Measurements from ENCODE around the gene FHL3.

DNA sequence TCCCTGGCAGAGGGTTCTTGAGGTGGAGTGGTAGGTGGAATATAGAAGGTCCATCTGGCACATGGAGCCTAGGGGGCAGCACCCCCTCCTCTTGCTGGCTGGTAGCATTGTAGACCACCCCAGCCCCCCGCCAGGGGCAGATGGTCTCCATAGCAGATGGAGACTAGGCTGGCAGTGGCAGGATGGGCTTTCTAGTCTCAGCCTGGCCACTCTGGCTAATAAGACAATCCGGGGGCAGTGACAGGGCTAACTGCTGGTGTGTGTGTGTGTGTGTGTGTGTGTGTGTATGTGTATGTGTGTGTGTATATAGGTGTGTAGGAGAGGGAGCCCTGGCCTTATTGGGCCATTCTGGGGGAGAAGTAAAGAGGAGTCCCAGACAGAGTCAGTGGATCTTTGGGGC lies 23.4 kb upstream of the FHL3 start:
- TF ChIP-seq, protein P1, sequence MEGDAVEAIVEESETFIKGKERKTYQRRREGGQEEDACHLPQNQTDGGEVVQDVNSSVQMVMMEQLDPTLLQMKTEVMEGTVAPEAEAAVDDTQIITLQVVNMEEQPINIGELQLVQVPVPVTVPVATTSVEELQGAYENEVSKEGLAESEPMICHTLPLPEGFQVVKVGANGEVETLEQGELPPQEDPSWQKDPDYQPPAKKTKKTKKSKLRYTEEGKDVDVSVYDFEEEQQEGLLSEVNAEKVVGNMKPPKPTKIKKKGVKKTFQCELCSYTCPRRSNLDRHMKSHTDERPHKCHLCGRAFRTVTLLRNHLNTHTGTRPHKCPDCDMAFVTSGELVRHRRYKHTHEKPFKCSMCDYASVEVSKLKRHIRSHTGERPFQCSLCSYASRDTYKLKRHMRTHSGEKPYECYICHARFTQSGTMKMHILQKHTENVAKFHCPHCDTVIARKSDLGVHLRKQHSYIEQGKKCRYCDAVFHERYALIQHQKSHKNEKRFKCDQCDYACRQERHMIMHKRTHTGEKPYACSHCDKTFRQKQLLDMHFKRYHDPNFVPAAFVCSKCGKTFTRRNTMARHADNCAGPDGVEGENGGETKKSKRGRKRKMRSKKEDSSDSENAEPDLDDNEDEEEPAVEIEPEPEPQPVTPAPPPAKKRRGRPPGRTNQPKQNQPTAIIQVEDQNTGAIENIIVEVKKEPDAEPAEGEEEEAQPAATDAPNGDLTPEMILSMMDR (IDR thresholded peaks at IDR 0.05; ENCODE audit: insufficient read depth, low read length): no peak
- TF ChIP-seq, protein P2, sequence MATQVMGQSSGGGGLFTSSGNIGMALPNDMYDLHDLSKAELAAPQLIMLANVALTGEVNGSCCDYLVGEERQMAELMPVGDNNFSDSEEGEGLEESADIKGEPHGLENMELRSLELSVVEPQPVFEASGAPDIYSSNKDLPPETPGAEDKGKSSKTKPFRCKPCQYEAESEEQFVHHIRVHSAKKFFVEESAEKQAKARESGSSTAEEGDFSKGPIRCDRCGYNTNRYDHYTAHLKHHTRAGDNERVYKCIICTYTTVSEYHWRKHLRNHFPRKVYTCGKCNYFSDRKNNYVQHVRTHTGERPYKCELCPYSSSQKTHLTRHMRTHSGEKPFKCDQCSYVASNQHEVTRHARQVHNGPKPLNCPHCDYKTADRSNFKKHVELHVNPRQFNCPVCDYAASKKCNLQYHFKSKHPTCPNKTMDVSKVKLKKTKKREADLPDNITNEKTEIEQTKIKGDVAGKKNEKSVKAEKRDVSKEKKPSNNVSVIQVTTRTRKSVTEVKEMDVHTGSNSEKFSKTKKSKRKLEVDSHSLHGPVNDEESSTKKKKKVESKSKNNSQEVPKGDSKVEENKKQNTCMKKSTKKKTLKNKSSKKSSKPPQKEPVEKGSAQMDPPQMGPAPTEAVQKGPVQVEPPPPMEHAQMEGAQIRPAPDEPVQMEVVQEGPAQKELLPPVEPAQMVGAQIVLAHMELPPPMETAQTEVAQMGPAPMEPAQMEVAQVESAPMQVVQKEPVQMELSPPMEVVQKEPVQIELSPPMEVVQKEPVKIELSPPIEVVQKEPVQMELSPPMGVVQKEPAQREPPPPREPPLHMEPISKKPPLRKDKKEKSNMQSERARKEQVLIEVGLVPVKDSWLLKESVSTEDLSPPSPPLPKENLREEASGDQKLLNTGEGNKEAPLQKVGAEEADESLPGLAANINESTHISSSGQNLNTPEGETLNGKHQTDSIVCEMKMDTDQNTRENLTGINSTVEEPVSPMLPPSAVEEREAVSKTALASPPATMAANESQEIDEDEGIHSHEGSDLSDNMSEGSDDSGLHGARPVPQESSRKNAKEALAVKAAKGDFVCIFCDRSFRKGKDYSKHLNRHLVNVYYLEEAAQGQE (IDR thresholded peaks at IDR 0.05; ENCODE audit: insufficient replicate concordance, low read depth): no peak
- no peak for TF ChIP-seq POLR2AphosphoS5 (IDR thresholded peaks at IDR 0.05; ENCODE audit: low read depth)

All from HL-60 (cell line).